Fibroblast of skin of right biceps (primary cell): ENCODE results near the gene SLC35E4.
"Not testable (repeated sequence)": the region's sequence is repeated elsewhere in the genome, so short reads cannot be mapped to it uniquely, and the experiment has no call there.

Experiments
- DNase-seq: peaks from one replicate; pipeline ENCODE4 v3.0.0-alpha.2; 2013

Gene SLC35E4, protein sequence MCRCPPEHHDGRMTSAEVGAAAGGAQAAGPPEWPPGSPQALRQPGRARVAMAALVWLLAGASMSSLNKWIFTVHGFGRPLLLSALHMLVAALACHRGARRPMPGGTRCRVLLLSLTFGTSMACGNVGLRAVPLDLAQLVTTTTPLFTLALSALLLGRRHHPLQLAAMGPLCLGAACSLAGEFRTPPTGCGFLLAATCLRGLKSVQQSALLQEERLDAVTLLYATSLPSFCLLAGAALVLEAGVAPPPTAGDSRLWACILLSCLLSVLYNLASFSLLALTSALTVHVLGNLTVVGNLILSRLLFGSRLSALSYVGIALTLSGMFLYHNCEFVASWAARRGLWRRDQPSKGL

DNA sequence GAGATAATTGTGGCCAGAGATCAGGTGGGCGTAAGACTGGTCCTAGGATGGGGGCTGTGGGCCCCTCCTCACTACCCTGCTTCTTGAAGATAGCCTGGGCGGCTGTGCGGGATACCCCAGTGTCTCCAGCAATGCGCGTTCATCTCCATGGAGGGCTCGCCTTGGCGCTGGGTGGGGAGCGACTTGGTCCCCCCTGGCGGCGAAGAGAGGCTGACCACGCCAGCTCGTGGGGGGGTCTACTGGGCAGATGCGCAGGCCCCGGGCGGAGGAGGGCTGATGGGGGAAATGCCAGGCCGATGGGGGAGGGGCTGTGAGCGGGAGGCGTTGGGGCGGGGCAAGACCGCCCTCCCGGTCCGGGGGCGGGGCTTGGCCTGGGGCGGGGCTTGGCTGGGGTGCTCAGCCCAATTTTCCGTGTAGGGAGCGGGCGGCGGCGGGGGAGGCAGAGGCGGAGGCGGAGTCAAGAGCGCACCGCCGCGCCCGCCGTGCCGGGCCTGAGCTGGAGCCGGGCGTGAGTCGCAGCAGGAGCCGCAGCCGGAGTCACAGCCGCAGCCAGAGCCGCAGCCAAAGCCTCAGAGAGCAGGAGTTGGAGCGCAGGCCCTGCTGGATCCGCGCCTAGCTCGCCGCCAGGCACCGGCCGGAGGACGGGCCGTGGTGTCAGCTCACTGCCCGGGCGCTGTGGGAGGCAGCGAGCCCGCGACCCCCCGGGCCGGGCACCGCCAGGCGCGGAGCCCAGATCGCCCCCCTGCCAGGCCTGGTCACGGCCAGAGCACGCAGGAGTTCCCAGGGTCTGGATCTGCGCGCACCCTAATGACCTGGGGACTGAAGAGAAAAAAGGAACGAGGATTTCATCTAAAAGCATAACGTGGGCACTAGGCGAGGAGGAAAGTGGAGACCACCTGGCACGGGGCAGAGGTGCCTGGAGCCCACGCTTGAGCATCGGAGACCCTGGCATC is at the start of gene SLC35E4:
SLC35E4 (plus strand) TSS at position 509 of the 953 bp plus-strand sequence. CDS start 670 bp downstream, outside the sequence.
- peak; percentile 92 for DNase-seq

- no peak for DNase-seq
Observed at GRCh38 chr22:30586414-30586813, 49.2 kb upstream of the SLC35E4 start.

- DNase-seq: peak; percentile 21
Observed at GRCh38 chr22:30591191-30591587, 44.4 kb upstream of the SLC35E4 start.

- peak; percentile 99 for DNase-seq
Observed at GRCh38 chr22:30591588-30592359, 43.8 kb upstream of the SLC35E4 start, which contains the start of gene PES1. TSS of gene PES1 (minus strand) at chr22:30591910. CDS start at chr22:30591833, 77 bp downstream.

DNA sequence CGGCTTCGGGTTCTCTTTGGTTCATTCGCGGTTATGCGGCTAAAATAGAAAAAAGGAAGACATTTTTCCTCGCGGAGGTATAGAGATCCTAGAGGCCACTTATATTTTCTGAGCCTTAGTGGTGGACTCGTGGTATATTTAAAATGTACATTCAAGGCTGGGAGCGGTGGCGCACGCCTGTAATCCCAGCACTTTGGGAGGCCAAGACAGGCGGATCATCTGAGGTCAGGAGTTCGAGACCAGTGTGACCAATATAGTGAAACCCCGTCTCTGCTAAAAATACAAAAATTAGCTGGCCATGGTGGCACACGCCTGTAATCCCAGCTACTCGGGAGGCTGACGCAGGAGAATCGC is 43.2 kb upstream of the SLC35E4 start:
- DNase-seq: not testable (repeated sequence)

GRCh38 chr22:30596199-30596598 is 39.4 kb upstream of the SLC35E4 start:
- no peak for DNase-seq

- no peak for DNase-seq
Observed at GRCh38 chr22:30596886-30597285, 38.7 kb upstream of the SLC35E4 start.

DNA sequence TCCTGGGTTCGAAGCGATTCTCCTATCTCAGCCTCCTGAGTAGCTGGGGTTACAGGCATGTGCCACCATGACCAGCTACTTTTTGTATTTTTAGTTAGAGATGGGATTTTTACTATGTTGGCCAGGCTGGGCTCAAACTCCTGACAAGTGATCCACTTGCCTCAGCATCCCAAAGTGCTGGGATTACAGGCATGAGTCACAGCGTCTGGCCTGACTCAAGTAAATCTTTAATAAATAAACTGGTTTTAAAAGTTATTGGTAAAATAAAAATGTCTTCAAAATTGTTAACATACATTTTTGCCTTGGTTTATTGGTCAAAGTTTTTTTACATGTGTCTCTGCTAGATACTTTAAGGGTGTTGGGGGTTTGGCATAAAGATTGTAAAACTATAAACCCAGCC is 36.6 kb upstream of the SLC35E4 start:
- DNase-seq: no peak

GRCh38 chr22:30600921-30601320 is 34.7 kb upstream of the SLC35E4 start:
- no peak for DNase-seq

- no peak for DNase-seq
Observed at GRCh38 chr22:30601464-30601863, 34.1 kb upstream of the SLC35E4 start.

DNA sequence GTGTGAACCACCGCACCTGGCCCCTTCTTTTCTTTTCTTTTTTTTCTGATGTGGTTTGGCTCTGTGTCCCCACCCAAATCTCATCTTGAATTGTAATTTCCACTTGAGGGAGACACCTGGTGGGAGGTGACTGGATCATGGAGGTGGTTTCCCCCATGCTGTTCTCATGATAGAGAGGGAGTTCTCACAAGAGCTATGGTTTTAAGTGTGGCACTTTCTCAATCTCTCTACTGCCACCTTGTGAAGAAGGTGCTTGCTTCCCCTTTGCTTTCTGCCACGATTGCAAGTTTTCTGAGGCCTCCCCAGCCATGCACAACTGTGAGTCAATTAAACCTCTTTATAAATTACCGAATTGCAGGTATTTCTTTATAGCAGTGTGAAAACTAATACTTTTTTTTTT is 33.5 kb upstream of the SLC35E4 start:
- no peak for DNase-seq

GRCh38 chr22:30603801-30604200 is 31.8 kb upstream of the SLC35E4 start:
- no peak for DNase-seq

GRCh38 chr22:30604723-30605122 is 30.9 kb upstream of the SLC35E4 start:
- no peak for DNase-seq

DNA sequence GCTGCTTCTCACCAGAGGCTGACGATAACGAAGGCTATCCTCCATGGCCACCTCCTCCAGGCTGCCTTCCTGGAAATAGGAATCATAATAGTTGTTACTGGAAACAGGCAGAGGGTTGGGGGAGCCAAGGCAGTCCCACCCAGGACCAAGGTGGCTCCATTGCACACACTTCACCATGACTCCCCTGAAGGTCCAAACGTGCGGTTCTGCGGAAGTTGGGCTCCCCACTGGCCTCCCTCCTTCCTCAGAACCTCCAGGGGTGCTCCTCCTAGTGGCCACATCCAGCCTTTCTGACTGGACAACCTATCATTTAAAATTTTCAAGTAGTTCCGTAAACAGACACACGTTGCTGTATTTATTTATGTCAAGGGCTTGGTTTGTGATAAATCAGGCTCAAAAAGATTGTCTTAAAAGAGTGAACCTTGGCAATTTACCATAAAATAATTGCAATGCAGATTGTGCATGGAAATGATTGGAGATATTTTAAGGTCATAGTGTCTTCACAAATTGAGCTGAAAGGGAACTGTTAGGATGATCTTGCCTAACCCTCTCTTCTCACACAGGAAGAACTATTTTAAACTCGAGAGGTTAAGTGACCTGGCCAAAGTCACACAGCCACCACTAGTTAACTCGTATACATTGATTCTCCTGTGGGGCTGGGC is 30.0 kb upstream of the SLC35E4 start:
- DNase-seq: peak; percentile 25

DNA sequence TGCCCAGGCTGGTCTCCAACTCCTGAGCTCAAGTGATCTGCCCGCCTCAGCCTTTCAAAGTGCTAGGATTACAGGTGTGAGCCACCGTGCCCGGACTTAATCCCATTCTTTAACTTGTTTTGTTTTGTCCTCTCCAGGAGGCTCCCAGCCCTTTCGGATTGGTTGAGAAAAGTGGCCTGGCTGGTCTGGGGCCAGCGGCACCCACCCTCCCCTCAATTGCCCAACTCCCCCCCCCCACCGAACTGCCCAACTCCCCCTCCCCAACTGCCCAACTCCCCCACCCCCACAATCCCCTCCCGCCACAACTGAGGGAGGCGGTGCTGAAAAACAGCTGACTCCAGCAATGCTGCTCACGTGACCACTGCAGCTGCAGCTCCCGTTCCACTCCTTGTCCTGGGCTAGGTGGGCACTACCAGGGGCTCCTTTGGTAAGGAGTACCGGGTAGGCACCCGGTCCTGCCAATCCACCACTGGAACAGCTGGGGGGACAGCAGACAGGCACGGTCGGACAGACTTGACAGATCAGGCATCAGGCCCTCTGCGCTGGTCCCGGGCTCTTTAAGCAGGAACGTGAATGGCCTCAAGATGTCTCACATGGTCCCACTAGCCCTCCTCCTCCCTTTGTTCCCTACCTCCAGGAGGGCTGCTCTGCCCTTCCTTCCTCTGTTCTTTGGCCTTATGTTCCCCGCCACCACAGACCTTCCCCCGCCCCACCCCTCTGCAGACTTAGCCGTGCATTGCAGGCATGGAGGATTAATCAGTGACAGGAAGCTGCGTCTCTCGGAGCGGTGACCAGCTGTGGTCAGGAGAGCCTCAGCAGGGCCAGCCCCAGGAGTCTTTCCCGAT is 28.9 kb upstream of the SLC35E4 start, which contains the start of gene TCN2:
TCN2 (plus strand) TSS at position 720 of the 845 bp plus-strand sequence. CDS start 158 bp downstream, outside the sequence.
- peak; percentile 66 for DNase-seq

GRCh38 chr22:30607300-30607930 is 28.2 kb upstream of the SLC35E4 start:
- DNase-seq: no peak

DNA sequence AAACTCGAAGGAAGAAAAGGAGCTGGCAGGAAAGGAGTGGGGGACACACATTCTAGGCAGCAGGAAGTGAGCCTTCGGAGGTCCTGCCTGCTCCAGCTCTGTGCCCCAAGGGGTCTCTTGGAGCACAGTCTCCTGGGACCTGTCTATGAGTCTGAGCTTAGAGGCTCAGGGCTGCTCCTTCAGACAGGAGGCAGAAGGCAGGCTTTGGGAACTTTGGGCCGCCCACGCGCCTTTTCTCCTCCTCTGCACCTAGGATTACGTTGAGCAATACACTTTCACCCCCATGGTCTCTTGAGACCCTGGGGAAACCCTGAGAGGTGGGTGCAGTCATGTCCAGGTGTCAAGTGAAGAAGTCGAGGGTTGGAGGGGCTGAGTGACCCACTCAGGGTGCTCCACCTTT is 27.6 kb upstream of the SLC35E4 start:
- DNase-seq: no peak

- DNase-seq: peak; percentile 59
Observed at GRCh38 chr22:30609260-30610185, 26.1 kb upstream of the SLC35E4 start.

GRCh38 chr22:30610299-30610698 is 25.3 kb upstream of the SLC35E4 start:
- DNase-seq: no peak

DNA sequence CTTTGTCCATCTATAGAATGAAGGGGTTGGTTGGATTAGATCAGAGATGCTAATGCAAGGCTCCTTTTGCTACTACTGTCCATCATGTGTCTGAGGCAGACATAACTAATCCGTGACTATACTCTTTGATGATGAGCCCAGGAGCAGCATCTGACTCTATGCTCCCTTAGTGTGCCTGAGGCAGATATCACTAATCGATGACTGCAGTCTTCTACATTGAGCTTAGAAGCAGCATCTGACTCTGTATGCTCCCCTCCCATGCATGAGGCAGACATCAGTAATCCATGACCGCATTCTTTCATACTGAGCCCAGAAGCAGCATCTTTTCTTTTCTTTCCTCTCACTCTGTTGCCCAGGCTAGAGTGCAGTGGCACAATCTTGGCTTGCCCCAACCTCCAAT is 24.4 kb upstream of the SLC35E4 start:
- no peak for DNase-seq
